Measurements from ENCODE around the gene TRPC4AP.

TRPC4AP gene

GRCh38 chr20:35014537-35014936 is 78.1 kb downstream of the TRPC4AP start:
- H3K9ac ChIP-seq (ENCODE audit: low read length): no peak overlapping the region
- no peaks in the 10 kb centered on the region for H3K9me3 ChIP-seq (replicated peaks; ENCODE audit: insufficient read depth, low read length)
- H2AFZ ChIP-seq (ENCODE audit: low read length): no peak overlapping the region
- H3K36me3 ChIP-seq (replicated peaks; ENCODE audit: insufficient read depth, low read length): no peaks in the 10 kb centered on the region; the same call in 1 of the 2 replicates
- no peak overlapping the region for H3K4me2 ChIP-seq (ENCODE audit: low read depth, low read length)
- no peak overlapping the region for H3K4me3 ChIP-seq (ENCODE audit: low read length)
- TF ChIP-seq, protein P1, sequence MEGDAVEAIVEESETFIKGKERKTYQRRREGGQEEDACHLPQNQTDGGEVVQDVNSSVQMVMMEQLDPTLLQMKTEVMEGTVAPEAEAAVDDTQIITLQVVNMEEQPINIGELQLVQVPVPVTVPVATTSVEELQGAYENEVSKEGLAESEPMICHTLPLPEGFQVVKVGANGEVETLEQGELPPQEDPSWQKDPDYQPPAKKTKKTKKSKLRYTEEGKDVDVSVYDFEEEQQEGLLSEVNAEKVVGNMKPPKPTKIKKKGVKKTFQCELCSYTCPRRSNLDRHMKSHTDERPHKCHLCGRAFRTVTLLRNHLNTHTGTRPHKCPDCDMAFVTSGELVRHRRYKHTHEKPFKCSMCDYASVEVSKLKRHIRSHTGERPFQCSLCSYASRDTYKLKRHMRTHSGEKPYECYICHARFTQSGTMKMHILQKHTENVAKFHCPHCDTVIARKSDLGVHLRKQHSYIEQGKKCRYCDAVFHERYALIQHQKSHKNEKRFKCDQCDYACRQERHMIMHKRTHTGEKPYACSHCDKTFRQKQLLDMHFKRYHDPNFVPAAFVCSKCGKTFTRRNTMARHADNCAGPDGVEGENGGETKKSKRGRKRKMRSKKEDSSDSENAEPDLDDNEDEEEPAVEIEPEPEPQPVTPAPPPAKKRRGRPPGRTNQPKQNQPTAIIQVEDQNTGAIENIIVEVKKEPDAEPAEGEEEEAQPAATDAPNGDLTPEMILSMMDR (IDR thresholded peaks at IDR 0.05; ENCODE audit: low read length): no peak
- no peak for TF ChIP-seq EZH2 (optimal IDR thresholded peaks at IDR 0.05; ENCODE audit: low read depth, low read length)
- TF ChIP-seq EZH2phosphoT487 (IDR thresholded peaks at IDR 0.05; ENCODE audit: low read length): no peak
- H3K27ac ChIP-seq (ENCODE audit: low read length): no peak overlapping the region
- no peaks in the 10 kb centered on the region for H3K79me2 ChIP-seq (ENCODE audit: low read length)
- no peaks in the 10 kb centered on the region for H3F3A ChIP-seq (ENCODE audit: insufficient read depth, low read length)
- H4K20me1 ChIP-seq (ENCODE audit: insufficient read depth, low read length): no peaks in the 10 kb centered on the region
- H3K9me2 ChIP-seq (replicated peaks; ENCODE audit: insufficient read depth, low read length): no peaks in the 10 kb centered on the region
- no peaks in the 10 kb centered on the region for H3K4me1 ChIP-seq (ENCODE audit: low read length)
- H3K27me3 ChIP-seq (replicated peaks; ENCODE audit: insufficient read depth, low read length): no peaks in the 10 kb centered on the region
- DNase-seq: no peak

GRCh38 chr20:35013421-35014411 is 78.9 kb downstream of the TRPC4AP start:
- H3K4me1 ChIP-seq (ENCODE audit: low read length): no peaks in the 10 kb centered on the region
- H3K4me3 ChIP-seq (ENCODE audit: low read length): no peak overlapping the region
- H3K9me2 ChIP-seq (replicated peaks; ENCODE audit: insufficient read depth, low read length): no peaks in the 10 kb centered on the region
- no peaks in the 10 kb centered on the region for H3F3A ChIP-seq (ENCODE audit: insufficient read depth, low read length)
- H4K20me1 ChIP-seq (ENCODE audit: insufficient read depth, low read length): no peaks in the 10 kb centered on the region
- TF ChIP-seq EZH2phosphoT487 (IDR thresholded peaks at IDR 0.05; ENCODE audit: low read length) (no peak), EZH2 (optimal IDR thresholded peaks at IDR 0.05; ENCODE audit: low read depth, low read length) (no peak)
- TF ChIP-seq, protein P1 (IDR thresholded peaks at IDR 0.05; ENCODE audit: low read length): no peak
- no peak overlapping the region for H3K4me2 ChIP-seq (ENCODE audit: low read depth, low read length)
- H3K79me2 ChIP-seq (ENCODE audit: low read length): no peaks in the 10 kb centered on the region
- no peak overlapping the region for H3K27ac ChIP-seq (ENCODE audit: low read length)
- H3K9ac ChIP-seq (ENCODE audit: low read length): no peak overlapping the region
- no peaks in the 10 kb centered on the region for H3K27me3 ChIP-seq (replicated peaks; ENCODE audit: insufficient read depth, low read length)
- no peaks in the 10 kb centered on the region for H3K9me3 ChIP-seq (replicated peaks; ENCODE audit: insufficient read depth, low read length)
- H2AFZ ChIP-seq (ENCODE audit: low read length): no peak overlapping the region
- H3K36me3 ChIP-seq (replicated peaks; ENCODE audit: insufficient read depth, low read length): no peaks in the 10 kb centered on the region; the same call in 1 of the 2 replicates
- no peak for DNase-seq

GRCh38 chr20:35012227-35013069 is 80.2 kb downstream of the TRPC4AP start:
- no peaks in the 10 kb centered on the region for H3K27me3 ChIP-seq (replicated peaks; ENCODE audit: insufficient read depth, low read length)
- H3K4me3 ChIP-seq (ENCODE audit: low read length): no peak overlapping the region
- H3K36me3 ChIP-seq (replicated peaks; ENCODE audit: insufficient read depth, low read length): no peaks in the 10 kb centered on the region; the same call in 1 of the 2 replicates
- H3K4me2 ChIP-seq (ENCODE audit: low read depth, low read length): no peak overlapping the region
- no peak overlapping the region for H3K27ac ChIP-seq (ENCODE audit: low read length)
- DNase-seq: no peak
- H3K9ac ChIP-seq (ENCODE audit: low read length): no peak overlapping the region
- H2AFZ ChIP-seq (ENCODE audit: low read length): no peak overlapping the region
- H3K9me3 ChIP-seq (replicated peaks; ENCODE audit: insufficient read depth, low read length): no peaks in the 10 kb centered on the region
- H3K9me2 ChIP-seq (replicated peaks; ENCODE audit: insufficient read depth, low read length): no peaks in the 10 kb centered on the region
- no peaks in the 10 kb centered on the region for H4K20me1 ChIP-seq (ENCODE audit: insufficient read depth, low read length)
- TF ChIP-seq, protein P1 (IDR thresholded peaks at IDR 0.05; ENCODE audit: low read length): no peak
- TF ChIP-seq EZH2phosphoT487 (IDR thresholded peaks at IDR 0.05; ENCODE audit: low read length) (no peak), EZH2 (optimal IDR thresholded peaks at IDR 0.05; ENCODE audit: low read depth, low read length) (no peak)
- no peaks in the 10 kb centered on the region for H3K79me2 ChIP-seq (ENCODE audit: low read length)
- no peaks in the 10 kb centered on the region for H3K4me1 ChIP-seq (ENCODE audit: low read length)
- H3F3A ChIP-seq (ENCODE audit: insufficient read depth, low read length): no peaks in the 10 kb centered on the region
